ENCODE data around the gene TMEM51.

TMEM51 gene

DNA sequence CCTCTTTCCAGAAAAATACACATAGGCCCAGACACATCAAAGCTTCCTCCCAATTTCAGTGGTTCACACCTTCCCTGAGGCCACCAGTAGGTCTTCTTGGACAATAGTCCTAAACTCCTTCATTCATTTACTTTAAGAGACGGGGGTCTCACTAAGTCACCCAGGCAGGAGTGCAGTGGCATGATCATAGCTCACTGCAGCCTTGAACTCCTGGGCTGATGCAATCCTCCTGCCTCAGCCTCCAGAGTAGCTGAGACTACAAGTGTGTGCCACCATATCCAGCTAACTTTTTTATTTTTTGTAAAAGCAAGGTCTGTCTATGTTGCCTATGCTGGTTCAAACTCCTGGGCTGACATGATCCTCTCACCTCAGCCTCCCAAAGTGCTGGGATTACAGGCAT lies 85.2 kb downstream of the TMEM51 start:
- no peak for DNase-seq (ENCODE audit: insufficient read length, low spot score)
- no peak for FAIRE-seq

- FAIRE-seq (no peak), DNase-seq (ENCODE audit: insufficient read length, low spot score) (no peak)
These were observed 89.2 kb downstream of the TMEM51 start for GRCh38 chr1:15242766-15243165.

DNA sequence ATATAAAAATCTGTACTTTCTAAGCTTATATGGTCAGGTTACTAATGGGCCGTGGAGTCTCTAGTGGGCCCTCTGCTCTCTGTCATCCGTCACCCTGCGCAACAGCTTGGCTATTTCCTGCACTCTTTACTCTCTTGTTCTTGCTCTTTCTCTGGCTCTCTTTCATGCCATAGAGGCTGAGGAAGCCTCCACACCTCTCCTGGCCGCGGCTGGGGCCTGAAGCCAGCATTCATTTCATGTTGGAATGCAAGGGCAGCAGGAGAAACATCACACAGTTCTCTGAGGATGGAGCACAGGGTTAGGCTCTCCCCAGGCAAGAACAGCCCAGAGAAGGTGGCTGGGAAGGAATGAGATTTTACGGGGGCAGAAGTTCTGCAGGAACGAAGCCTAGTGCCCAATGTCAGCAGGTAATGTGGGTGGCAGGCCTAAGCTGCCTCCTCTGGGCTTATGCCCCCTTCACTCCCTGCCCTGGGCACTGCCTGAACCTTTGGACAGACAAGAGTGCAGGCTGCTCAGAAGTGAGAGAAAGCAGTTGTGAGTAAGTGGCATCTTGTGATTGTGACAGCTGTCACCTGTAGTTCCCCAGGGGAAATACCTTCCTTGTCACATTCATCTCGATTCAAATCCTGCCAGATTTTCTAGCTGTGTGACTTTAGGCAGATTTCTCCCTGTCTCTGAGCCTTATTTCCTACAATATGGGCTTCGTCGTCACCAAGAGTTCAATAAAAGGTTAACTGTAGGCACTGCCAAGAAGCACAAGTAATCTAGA lies 89.9 kb downstream of the TMEM51 start:
- DNase-seq (ENCODE audit: insufficient read length, low spot score) (no peak), FAIRE-seq (no peak)

DNA sequence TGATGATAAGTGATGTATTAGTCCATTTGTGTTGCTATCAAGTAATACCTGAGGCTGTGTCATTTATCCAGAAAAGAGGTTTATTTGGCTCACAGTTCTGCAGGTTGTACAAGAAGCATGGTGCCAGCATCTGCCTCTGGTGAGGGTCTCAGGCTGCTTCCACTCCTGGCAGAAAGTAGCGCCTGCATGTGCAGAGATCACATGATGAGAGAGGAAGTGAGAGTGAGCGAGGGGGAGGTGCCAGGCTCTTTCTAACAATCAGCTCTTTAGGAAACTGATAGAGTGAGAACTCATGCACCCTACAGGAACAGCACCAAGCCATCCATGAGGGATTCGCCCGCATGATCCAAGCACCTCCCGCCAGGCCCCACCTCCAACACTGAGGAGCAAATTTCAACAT lies 91.3 kb downstream of the TMEM51 start:
- DNase-seq (ENCODE audit: insufficient read length, low spot score): no peak
- no peak for FAIRE-seq

GRCh38 chr1:15245593-15246360 lies 92.2 kb downstream of the TMEM51 start:
- FAIRE-seq: no peak
- no peak for DNase-seq (ENCODE audit: insufficient read length, low spot score)

DNA sequence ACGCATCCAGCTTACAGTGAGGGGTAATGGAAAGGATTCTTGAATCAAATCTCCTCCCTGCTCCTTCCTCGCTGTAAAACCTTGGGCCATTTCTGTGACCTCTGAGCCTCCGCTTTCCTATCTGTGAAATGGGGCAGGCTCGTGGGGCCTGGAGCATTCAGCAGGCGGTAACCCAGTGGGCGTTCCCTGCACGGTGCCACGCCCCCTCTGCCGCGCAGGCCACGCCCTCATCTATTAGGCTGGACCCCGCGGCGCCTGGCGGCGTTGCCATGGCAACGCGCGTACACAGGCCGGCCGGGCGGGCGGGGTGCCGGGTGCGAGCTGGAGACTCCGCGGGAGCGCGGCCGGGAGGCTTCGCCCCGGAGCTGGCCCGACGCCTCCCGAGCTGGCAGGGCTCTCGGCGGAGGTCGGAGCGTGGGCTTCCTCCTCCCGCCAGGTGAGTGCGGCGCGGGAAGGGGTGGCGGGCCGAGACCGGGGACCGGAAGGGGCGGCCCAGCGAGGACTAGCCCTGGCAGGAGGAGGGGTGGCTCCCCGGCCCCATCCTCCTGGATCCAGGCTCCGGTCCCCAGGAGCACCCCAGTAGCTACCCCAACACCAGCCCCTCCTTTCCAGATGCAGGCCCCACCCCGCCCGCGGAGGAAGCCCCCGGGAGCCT lies 93.5 kb downstream of the TMEM51 start, which contains the start of gene FHAD1:
Gene FHAD1, plus strand, starts transcription at position 264 of the 655 bp plus-strand sequence. CDS start 4,562 bp downstream, outside the sequence.
- FAIRE-seq (no peak), DNase-seq (ENCODE audit: insufficient read length, low spot score) (peak; percentile 40)

GRCh38 chr1:15248216-15248615 lies 94.7 kb downstream of the TMEM51 start:
- FAIRE-seq (no peak), DNase-seq (ENCODE audit: insufficient read length, low spot score) (no peak)

DNA sequence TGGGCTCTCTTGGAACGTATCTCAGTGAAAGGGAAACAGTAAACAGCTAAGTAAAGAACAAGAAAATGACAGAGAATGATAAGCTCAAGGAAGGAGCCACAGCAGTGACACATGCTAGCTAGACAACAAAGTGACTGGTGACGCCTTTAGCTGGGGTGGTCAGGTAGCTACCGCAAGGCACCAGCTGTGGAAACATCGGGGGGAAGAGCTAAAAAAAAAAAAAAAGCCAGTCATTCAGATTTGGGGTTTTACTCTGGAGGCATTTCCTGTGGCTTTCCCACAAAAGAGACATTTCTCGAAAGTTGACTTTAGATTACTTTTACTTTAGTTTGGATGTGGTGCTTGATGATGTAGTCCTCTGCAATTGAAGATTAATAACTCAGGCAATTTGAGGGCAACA lies 95.5 kb downstream of the TMEM51 start:
- FAIRE-seq (peak; percentile 76), DNase-seq (ENCODE audit: insufficient read length, low spot score) (no peak)

- no peak for FAIRE-seq
- no peak for DNase-seq (ENCODE audit: insufficient read length, low spot score)
These were observed 98.6 kb downstream of the TMEM51 start for GRCh38 chr1:15251857-15252835.

DNA sequence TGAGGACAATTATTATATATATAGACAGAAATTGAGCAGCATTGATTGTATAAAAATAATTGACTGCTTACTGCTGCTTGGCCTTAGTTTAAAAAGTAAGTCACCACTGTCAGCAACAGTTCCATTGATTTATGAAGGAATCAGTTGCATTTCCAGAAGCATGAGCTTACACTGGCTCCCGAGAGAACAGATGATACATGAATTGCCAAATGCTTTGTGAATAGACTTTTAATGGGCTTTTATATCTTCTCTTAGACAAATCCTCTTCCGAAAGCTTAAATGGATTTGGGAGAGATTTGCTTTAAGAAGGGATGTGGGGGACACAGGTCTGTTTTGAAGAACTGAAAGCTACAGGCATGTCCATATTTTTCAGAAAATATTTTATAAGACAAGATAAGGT lies 101.0 kb downstream of the TMEM51 start:
- DNase-seq (ENCODE audit: insufficient read length, low spot score) (no peak), FAIRE-seq (no peak)

- FAIRE-seq (no peak), DNase-seq (ENCODE audit: insufficient read length, low spot score) (no peak)
These were observed 102.1 kb downstream of the TMEM51 start for GRCh38 chr1:15255582-15256149.

- no peak for DNase-seq (ENCODE audit: insufficient read length, low spot score)
- FAIRE-seq: no peak
These were observed 103.0 kb downstream of the TMEM51 start for GRCh38 chr1:15256584-15256983.

- FAIRE-seq (no peak), DNase-seq (ENCODE audit: insufficient read length, low spot score) (no peak)
These were observed 103.8 kb downstream of the TMEM51 start for GRCh38 chr1:15257309-15257708.

DNA sequence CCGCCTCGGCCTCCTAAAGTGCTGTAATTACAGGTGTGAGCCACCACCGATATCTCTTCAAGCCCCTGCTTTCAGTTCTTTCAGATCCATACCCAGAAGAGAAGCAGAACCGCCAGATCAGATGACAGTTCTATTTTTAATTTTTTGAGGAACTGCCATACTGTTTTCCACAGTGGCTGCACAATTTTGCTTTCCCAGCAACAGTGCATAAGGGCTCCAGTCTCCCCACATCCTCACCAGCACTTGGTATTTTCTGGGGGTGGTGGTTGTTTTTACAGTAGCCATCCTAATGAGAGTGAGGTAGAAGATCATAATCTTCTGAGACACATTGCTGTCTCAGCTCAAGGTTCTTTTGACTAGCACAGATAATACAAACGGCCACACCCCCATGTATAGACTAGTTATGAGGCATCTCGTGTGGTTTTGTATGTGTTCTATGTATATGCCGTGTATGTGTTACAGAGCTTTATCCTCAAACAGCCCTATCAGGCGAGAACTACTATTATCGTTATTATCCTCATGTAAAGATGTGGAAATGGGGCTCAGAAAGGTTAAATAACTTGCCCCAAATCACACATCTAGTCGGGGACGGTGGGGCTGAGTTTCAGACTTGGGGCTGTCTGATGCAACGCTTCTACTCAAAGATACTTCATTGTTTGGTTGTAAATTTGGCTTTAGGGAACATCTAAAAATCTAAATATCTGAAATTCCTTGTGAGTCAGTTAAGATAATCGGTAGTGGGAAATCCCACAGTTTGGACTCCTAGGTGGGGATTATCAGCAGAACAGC lies 105.5 kb downstream of the TMEM51 start:
- FAIRE-seq (no peak), DNase-seq (ENCODE audit: insufficient read length, low spot score) (no peak)

DNA sequence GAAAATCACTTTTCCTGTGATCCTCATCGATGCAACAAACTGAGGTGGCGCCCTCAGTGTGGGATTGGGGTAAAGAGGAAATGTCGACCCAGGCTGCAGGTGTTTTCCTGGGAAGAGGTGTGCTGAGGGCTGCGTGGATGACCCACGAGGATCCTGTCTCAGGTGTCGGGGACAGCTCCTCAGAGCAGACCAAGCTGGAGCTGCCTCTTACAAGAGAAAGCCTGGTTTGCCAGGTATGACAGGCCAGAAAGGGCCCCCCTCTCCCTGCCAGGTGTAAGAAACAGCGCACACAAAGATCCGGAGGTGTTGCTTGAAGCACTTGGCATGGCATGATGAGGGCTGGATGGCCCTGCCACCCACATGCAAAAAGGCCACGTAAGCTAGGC lies 106.1 kb downstream of the TMEM51 start:
- no peak for DNase-seq (ENCODE audit: insufficient read length, low spot score)
- no peak for FAIRE-seq

- FAIRE-seq (peak; percentile 21), DNase-seq (ENCODE audit: insufficient read length, low spot score) (no peak)
These were observed 107.0 kb downstream of the TMEM51 start for GRCh38 chr1:15260418-15261154.

- no peak for DNase-seq (ENCODE audit: insufficient read length, low spot score)
- no peak for FAIRE-seq
These were observed 107.8 kb downstream of the TMEM51 start for GRCh38 chr1:15261155-15262002.

DNA sequence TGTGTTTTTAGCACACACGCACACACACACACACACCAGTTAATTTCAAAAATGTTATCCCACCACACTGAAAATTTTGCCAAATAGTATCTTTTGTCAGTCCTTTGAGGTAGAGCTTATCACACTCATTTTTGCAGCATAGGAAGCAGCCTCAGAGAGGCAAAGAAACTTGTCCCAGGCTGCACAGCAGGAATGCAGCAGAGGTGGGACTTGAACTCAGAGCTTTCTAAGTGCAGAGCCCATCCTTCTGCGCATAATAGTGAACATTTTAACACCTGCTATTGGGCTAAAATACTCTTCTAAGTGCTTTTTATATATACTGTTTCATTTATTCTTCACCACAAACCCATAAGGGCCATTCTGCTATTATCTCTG lies 108.4 kb downstream of the TMEM51 start:
- FAIRE-seq: no peak

More for the DNA sequence above, 108.4 kb downstream of the TMEM51 start:
- no peak for DNase-seq (ENCODE audit: insufficient read length, low spot score)

Measured in GM19239 (cell line).